SK-N-MC (cell line): ENCODE results near the gene DEFB131B.

Source experiments
- DNase-seq: peaks from one replicate; pipeline ENCODE4 v3.0.0-alpha.2; 2011; ENCODE audit warnings: low read depth, low spot score
- H3K27ac ChIP-seq: fragments of 200-600 bp; sonication (generic); 2 replicates; pipeline ENCODE4 v1.5.1; 2016; ENCODE audit warnings: mixed run types
- H3K36me3 ChIP-seq: fragments of 200-600 bp; sonication (generic); 2 replicates; pipeline ENCODE4 v1.6.1; 2017; ENCODE audit warnings: antibody characterized with exemption, low read length, mixed read lengths; ENCODE audit not compliant: insufficient read depth
- H3K4me3 ChIP-seq: fragments of 200-600 bp; sonication (generic); 2 replicates; pipeline ENCODE4 v1.5.1; 2016
- H3K9ac ChIP-seq: fragments of 200-600 bp; sonication (generic); 2 replicates; pipeline ENCODE4 v1.8.0; 2017; ENCODE audit warnings: mixed run types, mixed read lengths; ENCODE audit not compliant: insufficient read length
- H3K9me3 ChIP-seq: fragments of 200-600 bp; sonication (generic); 2 replicates; pipeline ENCODE4 v1.6.1; 2017; ENCODE audit warnings: low read depth, mild to moderate bottlenecking, antibody characterized with exemption, low read length, moderate library complexity, mixed read lengths
- EZH2 ChIP-seq: fragments of 200-600 bp; sonication (generic); IDR thresholded peaks from one replicate; pipeline ENCODE4 v1.6.1; 2017; ENCODE audit warnings: antibody characterized with exemption
- FOXP2 ChIP-seq: optimal IDR thresholded peaks from 2 replicates; pipeline ENCODE3; 2011; ENCODE audit warnings: mild to moderate bottlenecking, moderate library complexity; ENCODE audit not compliant: insufficient read depth; ENCODE audit errors: extremely low read length, control extremely low read depth
- POLR2AphosphoS5 ChIP-seq: IDR thresholded peaks from 2 replicates; pipeline ENCODE4 v1.6.1; 2012; ENCODE audit warnings: mild to moderate bottlenecking, low read depth, low read length, borderline replicate concordance

Gene DEFB131B

GRCh38 chr11:71913756-71914526, 35.7 kb downstream of the DEFB131B start:
- H3K9me3 ChIP-seq = no peaks in the 10 kb centered on the region
- peak overlapping the region; percentile 67; the same call in 1 of the 2 replicates for H3K27ac ChIP-seq

DNA sequence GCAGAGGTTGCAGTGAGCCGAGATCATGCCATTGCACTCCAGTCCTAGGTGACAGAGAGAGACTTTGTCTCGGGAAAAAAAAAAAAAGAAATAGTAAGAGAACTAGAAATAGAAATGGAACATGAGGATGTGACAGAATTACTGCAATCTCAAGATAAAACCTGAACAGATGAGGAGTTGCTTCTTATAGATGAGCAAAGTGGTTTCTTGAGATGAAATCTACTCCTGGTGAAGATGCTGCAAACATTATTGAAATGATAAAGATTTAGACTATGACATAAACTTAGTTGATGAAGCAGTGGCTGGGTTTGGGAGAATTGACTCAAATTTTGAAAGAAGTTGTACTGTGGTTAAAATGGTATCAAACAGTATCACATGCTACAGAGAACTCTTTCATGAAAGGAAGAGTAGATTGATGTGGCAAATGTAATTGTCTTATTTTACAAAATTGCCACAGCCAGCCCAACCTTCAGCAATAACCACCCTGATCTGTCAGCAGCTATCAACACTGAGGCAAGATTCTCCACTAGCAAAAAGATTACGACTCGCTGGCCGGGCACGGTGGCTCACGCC, 36.5 kb downstream of the DEFB131B start:
- no peak overlapping the region; the same call in 1 of the 2 replicates for H3K27ac ChIP-seq
- no peak for DNase-seq
- peaks cover 25% of the 10 kb centered on the region for H3K36me3 ChIP-seq

More at GRCh38 chr11:71913756-71914526, 35.7 kb downstream of the DEFB131B start:
- Histone ChIP-seq H3K9ac (no peak overlapping the region), H3K36me3 (peaks cover 25% of the 10 kb centered on the region), H3K4me3 (no peak overlapping the region)
- no peak for TF ChIP-seq EZH2
- no peak for TF ChIP-seq POLR2AphosphoS5
- no peak for TF ChIP-seq FOXP2
- no peak for DNase-seq

DNA sequence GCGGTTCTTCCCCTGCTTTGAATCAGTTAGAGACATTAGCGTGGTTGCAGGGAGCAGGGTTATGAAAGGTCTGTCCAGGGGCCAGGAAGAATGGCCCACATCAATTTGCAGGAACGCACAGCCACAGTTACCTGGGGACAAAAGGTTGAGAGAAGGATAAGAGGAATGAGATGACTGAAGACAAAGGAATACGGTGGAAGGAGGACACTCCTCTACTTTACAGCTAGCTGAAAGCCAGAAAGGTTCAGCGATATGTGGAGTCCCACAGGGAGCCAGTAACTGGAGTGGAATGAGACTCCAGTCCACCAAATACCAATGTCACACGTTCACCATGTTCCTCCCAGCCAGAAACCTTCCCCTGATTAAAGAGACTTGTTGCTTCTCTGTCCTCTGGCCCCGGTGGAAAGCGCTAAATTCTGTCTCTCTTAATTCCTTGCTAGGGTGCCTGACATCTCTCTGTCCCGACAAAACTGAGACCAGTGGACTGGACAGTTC, 39.4 kb downstream of the DEFB131B start:
- no peak for DNase-seq
- Histone ChIP-seq H3K9ac (no peak overlapping the region), H3K36me3 (peaks cover 25% of the 10 kb centered on the region), H3K9me3 (no peaks in the 10 kb centered on the region), H3K27ac (no peak overlapping the region), H3K4me3 (no peak overlapping the region)
- TF ChIP-seq EZH2 = no peak
- TF ChIP-seq FOXP2 = no peak
- TF ChIP-seq POLR2AphosphoS5 = no peak

More for the DNA sequence above, 36.5 kb downstream of the DEFB131B start:
- no peak for TF ChIP-seq FOXP2
- no peak for TF ChIP-seq POLR2AphosphoS5
- TF ChIP-seq EZH2 = no peak
- Histone ChIP-seq H3K4me3 (no peak overlapping the region), H3K9me3 (no peaks in the 10 kb centered on the region), H3K9ac (no peak overlapping the region)

- Histone ChIP-seq H3K9ac (peak within 1 kb of the TSS; percentile 88), H3K36me3 (peaks cover 8% of the 10 kb centered on the region; the same call in 1 of the 2 replicates), H3K4me3 (peak within 1 kb of the TSS; percentile 86), H3K9me3 (no peaks in the 10 kb centered on the region), H3K27ac (peak within 1 kb of the TSS; percentile 94)
- TF ChIP-seq POLR2AphosphoS5 = peak; percentile 34; the same call in 1 of the 2 replicates
- no peak for TF ChIP-seq EZH2
- no peak for TF ChIP-seq FOXP2
- peak; percentile 69 for DNase-seq
Observed at GRCh38 chr11:71927820-71928736, 49.8 kb downstream of the DEFB131B start, which contains the start of gene XNDC1N. Gene XNDC1N, minus strand, starts transcription at chr11:71928594. Its CDS starts 5,241 bp downstream, at chr11:71923353.

DNA sequence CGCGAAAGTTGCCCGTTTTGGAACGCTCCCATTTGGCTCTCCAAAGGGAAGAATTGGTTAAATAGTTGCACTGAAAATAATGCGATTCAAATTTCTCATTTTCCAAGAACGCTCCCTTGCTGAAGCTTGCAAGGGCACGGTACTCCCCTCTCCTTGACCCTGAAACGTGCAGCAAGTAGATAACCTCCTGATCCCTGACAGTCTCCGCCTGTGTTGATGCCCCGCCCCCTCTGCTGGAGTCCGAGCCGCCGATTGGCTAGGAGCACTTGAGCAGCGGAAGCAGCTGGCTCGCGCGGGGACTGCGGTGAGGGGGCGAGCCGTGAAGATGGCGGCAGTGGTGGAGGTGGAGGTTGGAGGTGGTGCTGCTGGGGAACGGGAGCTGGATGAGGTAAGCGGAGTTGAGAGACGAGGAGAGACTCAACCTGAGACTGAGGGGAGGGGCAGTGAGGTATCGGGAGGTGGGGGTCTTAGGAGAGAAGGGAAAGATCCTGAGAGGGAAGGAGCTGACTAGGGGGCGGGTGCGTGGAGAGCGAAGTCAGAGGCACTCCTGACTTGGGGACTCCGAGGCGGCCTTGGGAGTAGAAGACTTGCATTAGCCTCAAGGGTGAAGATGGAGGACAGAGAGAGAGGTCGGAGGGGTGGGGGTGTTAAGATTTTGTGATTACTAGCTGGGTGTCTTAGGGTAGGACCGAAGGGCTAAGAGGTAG, 50.6 kb downstream of the DEFB131B start, which contains the start of gene RNF121:
RNF121 (plus strand) TSS at position 310 of the 707 bp plus-strand sequence; CDS start at position 326, 16 bp downstream.
- peak; percentile 93 for TF ChIP-seq POLR2AphosphoS5
- no peak for TF ChIP-seq FOXP2
- no peak for TF ChIP-seq EZH2
- Histone ChIP-seq H3K36me3 (peaks cover 8% of the 10 kb centered on the region; the same call in 1 of the 2 replicates), H3K27ac (peak within 1 kb of the TSS; percentile 94), H3K9me3 (no peaks in the 10 kb centered on the region), H3K4me3 (peak within 1 kb of the TSS; percentile 86), H3K9ac (peak within 1 kb of the TSS; percentile 88)
- peak; percentile 75 for DNase-seq

DNA sequence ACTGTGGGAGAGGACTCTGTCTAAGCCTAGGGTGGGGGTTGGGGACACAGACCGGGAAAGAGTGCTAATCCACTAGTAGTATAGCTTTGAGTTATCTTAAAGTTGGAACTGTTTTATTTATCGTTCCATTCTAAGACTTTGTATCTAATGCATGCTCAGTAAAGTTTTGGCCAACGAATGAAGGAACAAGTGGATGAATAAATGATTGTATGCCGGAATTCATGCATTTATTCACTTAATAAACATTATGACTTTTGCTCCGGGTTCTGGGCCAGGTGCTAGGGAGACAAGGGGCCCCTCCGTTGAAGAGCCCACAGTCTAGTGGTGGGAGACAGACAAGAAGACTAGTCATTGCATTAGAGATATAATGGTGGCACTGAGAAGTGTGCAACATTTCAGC, 51.2 kb downstream of the DEFB131B start:
- TF ChIP-seq FOXP2 (no peak), POLR2AphosphoS5 (no peak), EZH2 (no peak)
- no peak overlapping the region for H3K27ac ChIP-seq
- peak overlapping the region; percentile 86 for H3K4me3 ChIP-seq
- peaks cover 8% of the 10 kb centered on the region; the same call in 1 of the 2 replicates for H3K36me3 ChIP-seq
- peak overlapping the region; percentile 88 for H3K9ac ChIP-seq
- DNase-seq = no peak
- H3K9me3 ChIP-seq = no peaks in the 10 kb centered on the region
